Activated CD8-positive, alpha-beta T cell treated with anti-CD3 and anti-CD28 coated beads, Interleukin-2, amount 10 ng/mL, durations not matched to agents 7 days and 5 days (primary cell): ENCODE data around the gene RHNO1. TPM values are rescaled to one million over a fixed set of nuclear protein-coding genes. Genes with fewer than 3 reads are reported as not detected.

Experiments
- ATAC-seq: fragments of 150-1000 bp; cut with Tn5 transposase; one replicate; pipeline ENCODE4 v1.10.0; 2021; ENCODE audit warnings: moderate library complexity
- CTCF ChIA-PET: fragments of 350-600 bp; sonication (Branson Sonifier 250); formaldehyde crosslinking; loops from one replicate; lab custom pipeline; 2021; ENCODE audit warnings: antibody characterized with exemption; lab: Charles Lee
- POLR2A ChIA-PET: fragments of 350-600 bp; sonication (Branson Sonifier 250); formaldehyde crosslinking; loops from one replicate; lab custom pipeline; 2021; ENCODE audit warnings: antibody characterized with exemption; lab: Charles Lee
- DNase-seq: peaks from one replicate; pipeline ENCODE4 v3.0.0-alpha.2; 2020
- H3K27ac Mint-ChIP-seq: one replicate; pipeline ENCODE4 v1.8.0; 2021; ENCODE audit warnings: mild to moderate bottlenecking, mixed read lengths
- H3K27me3 Mint-ChIP-seq: one replicate; pipeline ENCODE4 v1.8.0; 2021; ENCODE audit warnings: low read depth, mixed read lengths
- H3K36me3 Mint-ChIP-seq: one replicate; pipeline ENCODE4 v1.8.0; 2021; ENCODE audit warnings: low read depth, mixed read lengths
- H3K4me1 Mint-ChIP-seq: one replicate; pipeline ENCODE4 v1.8.0; 2021; ENCODE audit warnings: low read depth, mixed read lengths
- H3K4me3 Mint-ChIP-seq: one replicate; pipeline ENCODE4 v1.8.0; 2021; ENCODE audit warnings: mild to moderate bottlenecking, mixed read lengths
- H3K9me3 Mint-ChIP-seq: one replicate; pipeline ENCODE4 v1.8.0; 2022; ENCODE audit warnings: mixed read lengths; ENCODE audit not compliant: insufficient read depth
- total RNA-seq, 2 experiments: library from RNA; stranded (reverse); gene quantifications; one replicate each; pipeline ENCODE4 v1.2.3, GENCODE V29; 2021

Gene RHNO1, protein sequence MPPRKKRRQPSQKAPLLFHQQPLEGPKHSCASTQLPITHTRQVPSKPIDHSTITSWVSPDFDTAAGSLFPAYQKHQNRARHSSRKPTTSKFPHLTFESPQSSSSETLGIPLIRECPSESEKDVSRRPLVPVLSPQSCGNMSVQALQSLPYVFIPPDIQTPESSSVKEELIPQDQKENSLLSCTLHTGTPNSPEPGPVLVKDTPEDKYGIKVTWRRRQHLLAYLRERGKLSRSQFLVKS
- 10 to 100 TPM; 56.9 to 65.9 TPM for total RNA-seq

DNA sequence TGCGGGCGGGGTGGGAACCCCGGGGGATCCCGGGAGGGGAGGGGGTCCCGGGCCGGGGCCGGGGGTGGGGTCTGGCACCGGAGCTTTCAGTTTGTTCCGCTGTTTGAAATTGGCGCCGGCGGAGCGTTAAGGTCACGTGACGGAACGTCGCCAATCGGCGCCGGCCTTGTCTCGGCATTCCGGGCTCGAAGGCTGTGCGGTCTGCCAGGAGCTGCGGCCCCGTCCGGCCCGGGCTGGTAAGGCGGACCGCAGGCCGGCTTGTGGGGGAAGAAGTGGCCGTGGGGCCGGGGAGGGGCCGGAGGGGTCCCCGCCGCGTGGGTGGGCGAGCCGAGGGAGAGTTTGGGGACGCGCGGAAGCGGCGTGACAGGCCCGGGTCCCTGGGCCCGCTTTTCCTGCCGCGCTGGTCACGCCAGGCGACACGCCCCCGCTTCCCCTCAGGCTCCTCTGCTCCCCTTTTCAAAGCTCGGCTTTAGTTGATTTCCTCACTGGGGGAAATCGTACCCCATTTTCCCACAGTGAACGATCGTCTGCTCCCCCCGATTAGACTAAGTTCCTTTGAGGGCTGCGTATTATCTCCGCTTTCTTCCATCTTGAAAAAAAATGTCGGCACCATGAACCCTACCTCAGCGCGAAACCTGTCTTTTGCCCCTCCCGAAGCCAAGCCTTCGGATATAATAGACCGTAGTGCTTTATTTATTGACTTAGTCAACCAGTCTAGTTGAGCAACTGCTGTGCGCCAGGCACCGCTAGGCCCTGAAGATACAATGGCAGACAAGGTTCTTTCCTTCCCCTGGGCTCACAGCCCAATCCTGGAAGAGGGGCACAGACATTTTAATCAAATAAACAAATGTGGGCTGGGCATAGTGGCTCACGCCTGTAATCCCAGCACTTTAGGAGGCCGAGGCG is at the start of gene RHNO1, which contains the start of gene FOXM1:
TSS of gene RHNO1 (plus strand) at position 177 of the 906 bp plus-strand sequence. CDS start 8,144 bp downstream, outside the sequence.
TSS of gene FOXM1 (minus strand) at position 128 of the 906 bp plus-strand sequence. CDS start 2,696 bp downstream, outside the sequence.
- Mint-ChIP-seq H3K36me3 (peaks cover 54% of the 10 kb centered on the region), H3K4me3 (peak within 1 kb of the TSS; percentile 86), H3K27me3 (no peaks in the 10 kb centered on the region), H3K27ac (peak within 1 kb of the TSS; percentile 97), H3K4me1 (peaks cover 44% of the 10 kb centered on the region), H3K9me3 (no peaks in the 10 kb centered on the region)
- DNase-seq (peak; percentile 92), ATAC-seq (peak; percentile 83)
- ChIA-PET POLR2A (interaction anchor here (0.6 to 1.6 kb wide), 21 partner anchors 8 to 874 kb away, joined by 3 to 21 read pairs (median 4); partner anchors contain the start of genes FKBP4, NRIP2, TEX52 and TULP3), CTCF (interaction anchor here (0.6 to 1.7 kb wide), 7 partner anchors 8 to 32 kb away, joined by 4 to 8 read pairs (median 5); no protein-coding TSS in a partner anchor)

DNA sequence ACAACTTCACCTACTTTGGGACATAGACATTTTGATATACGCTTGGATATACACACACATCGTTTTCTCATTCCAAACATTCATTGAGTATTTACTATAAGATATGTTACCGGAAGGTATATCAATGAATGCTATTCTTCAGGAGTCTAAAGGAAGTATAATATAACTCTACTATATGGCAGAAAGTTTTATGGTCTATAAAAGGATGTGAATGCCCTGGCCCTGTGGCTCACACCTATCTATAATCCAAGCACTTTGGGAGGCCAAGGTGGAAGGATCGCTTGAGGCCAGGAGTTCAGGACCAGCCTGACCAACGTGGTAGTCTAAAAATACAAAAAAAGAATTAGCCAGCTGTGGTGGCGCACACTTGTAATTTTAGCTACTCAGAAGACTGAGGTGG is 47.7 kb upstream of the RHNO1 start:
- ATAC-seq (no peak), DNase-seq (no peak)
- Mint-ChIP-seq H3K36me3 (peaks cover 32% of the 10 kb centered on the region), H3K27ac (no peak overlapping the region), H3K27me3 (no peaks in the 10 kb centered on the region), H3K4me1 (no peaks in the 10 kb centered on the region), H3K9me3 (no peaks in the 10 kb centered on the region), H3K4me3 (no peak overlapping the region)
- ChIA-PET POLR2A (no interaction called here), CTCF (interaction anchor here (0.7 kb wide), 1 partner anchor 16 kb away, joined by 3 read pairs; no protein-coding TSS in a partner anchor)

DNA sequence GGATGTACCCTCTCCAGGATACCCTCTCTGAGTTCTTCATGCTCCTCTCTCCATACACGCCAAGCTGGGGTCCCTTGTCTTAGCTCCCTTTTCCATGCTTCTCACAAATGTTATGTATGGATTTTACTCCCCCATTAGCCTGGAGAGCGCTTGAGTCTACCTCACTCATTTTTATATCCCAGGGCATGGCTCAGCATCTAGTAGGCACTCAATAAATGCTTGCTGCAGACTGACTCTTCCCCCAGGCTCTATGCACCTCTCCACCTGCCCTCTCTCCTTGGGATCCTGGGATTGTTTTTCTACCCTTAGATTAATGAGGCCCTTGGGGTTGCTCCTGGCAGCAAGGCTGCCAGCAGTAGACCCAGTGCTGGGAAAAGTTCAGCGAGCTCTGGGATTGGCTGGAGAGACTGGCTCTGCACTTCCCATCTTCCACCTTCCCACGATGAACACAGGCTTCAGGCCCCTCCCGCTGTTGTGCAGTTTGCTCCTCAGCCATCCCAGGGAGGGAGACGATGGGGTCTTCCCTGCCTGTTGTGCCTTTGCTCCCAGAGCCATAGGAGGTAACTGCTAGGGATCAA is 44.4 kb upstream of the RHNO1 start:
- Mint-ChIP-seq H3K9me3 (no peaks in the 10 kb centered on the region), H3K4me3 (no peak overlapping the region), H3K27me3 (no peaks in the 10 kb centered on the region), H3K27ac (peak overlapping the region; percentile 28), H3K36me3 (peaks cover 20% of the 10 kb centered on the region), H3K4me1 (no peaks in the 10 kb centered on the region)
- ATAC-seq (no peak), DNase-seq (no peak)
- ChIA-PET POLR2A (no interaction called here), CTCF (interaction anchor here (1.3 kb wide), 1 partner anchor 21 kb away, joined by 3 read pairs; no protein-coding TSS in a partner anchor)

DNA sequence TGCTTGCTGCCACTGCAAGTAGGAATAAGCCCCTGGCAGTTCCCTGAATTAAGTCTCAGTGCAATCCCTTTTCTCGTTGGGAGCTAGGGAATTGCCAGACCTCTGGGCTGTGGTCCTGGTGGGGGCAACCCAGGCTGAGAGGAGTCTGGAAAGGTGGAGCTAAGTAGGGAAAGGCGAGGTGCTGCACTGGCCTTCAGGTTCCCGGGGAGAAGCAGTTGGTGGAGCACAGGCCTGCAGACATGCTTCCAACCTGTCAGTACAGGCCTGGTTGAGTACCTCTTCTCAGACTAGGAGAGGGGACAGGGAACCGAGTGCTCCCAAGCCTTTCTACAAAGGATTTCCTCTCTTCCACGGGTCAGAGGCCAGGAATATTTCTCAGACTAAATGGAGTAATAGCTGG is 43.7 kb upstream of the RHNO1 start:
- no peak for ATAC-seq
- no peaks in the 10 kb centered on the region for H3K9me3 Mint-ChIP-seq
- H3K4me3 Mint-ChIP-seq, result no peak overlapping the region
- POLR2A ChIA-PET, result interaction anchor here (1.2 kb wide), 1 partner anchor 20 kb away, joined by 3 read pairs; the partner anchor contains the start of gene ITFG2
- no peak overlapping the region for H3K27ac Mint-ChIP-seq
- DNase-seq, result no peak
- no peaks in the 10 kb centered on the region for H3K4me1 Mint-ChIP-seq
- no peaks in the 10 kb centered on the region for H3K27me3 Mint-ChIP-seq
- CTCF ChIA-PET, result interaction anchor here (1.3 to 1.4 kb wide), 2 partner anchors 12 to 20 kb away, joined by 3 to 5 read pairs; no protein-coding TSS in a partner anchor
- H3K36me3 Mint-ChIP-seq, result peaks cover 16% of the 10 kb centered on the region

DNA sequence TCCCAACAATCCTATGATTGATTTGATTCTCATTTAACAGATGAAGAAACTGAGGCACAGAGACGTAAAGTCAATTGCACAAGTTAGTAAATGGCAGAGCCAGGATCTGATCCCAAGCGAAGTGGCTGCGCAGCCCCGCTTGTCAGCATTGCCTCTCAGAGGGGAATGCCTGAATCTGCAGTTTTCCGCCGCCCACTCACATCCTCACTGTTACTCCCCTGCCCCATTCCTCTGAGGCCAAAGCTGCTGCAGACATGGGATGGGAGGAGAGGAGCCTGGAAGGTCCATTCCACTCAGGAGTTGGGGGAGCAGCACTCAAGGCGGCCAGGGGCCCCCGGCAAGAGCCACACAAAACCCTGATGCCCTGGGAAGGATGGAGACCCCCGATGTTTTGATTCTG is 43.2 kb upstream of the RHNO1 start:
- ChIA-PET POLR2A (interaction anchor here (1.2 kb wide), 1 partner anchor 21 kb away, joined by 3 read pairs; the partner anchor contains the start of gene ITFG2), CTCF (interaction anchor here (1.3 to 1.4 kb wide), 2 partner anchors 12 to 20 kb away, joined by 3 to 5 read pairs; no protein-coding TSS in a partner anchor)
- Mint-ChIP-seq H3K27ac (no peak overlapping the region), H3K27me3 (no peaks in the 10 kb centered on the region), H3K4me3 (no peak overlapping the region), H3K9me3 (no peaks in the 10 kb centered on the region), H3K36me3 (peaks cover 14% of the 10 kb centered on the region), H3K4me1 (no peaks in the 10 kb centered on the region)
- no peak for ATAC-seq
- no peak for DNase-seq

DNA sequence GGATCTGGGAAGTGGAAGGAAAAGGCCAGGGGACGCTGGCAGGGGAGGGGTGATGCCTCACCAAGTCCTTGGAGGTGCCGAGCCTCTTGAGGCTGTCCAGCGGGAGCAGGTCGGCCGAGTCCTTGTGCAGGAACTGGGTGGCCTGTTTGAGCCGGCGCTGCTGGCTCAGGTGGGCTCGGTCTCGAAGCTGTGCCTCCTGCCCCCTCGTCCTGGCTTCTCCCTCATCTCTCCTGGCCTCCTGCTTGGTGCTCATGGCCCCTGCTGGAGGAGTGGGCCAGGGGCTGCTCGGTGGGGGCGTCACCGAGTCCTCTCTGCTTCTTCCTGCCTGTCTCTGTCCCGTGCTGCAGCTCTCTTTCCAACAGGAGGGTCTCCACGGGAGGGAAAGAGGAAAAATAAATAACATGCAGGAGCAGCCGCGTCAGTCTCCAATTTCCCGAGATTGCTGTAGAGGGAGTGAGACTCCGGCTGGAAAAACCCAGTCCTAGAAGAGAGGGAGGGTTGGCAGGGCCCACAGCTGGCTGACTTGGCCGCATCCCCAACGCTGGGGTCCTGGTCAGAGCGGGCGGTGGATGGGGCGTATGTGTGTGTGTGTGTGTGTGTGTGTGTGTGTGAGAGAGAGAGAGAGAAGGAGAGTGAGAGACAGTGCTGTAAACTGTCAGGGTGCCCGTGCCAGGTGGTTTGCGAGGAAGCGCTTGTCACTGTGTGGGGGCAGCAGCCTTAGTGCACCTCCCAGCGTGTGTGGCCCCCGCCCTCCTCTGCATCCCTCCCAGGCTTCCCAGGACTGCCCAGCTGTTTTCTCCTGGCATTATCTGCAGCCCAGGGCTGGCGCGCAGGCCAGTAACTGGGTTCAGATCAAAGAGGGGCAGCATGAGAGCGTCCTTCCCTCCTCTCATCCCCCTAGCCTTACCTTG is 42.2 kb upstream of the RHNO1 start, which contains the start of gene NRIP2:
TSS of gene NRIP2 (minus strand) at position 455 of the 911 bp plus-strand sequence. CDS start at position 403, 52 bp downstream.
- H3K27me3 Mint-ChIP-seq, result no peaks in the 10 kb centered on the region
- no peak within 1 kb of the TSS for H3K4me3 Mint-ChIP-seq
- DNase-seq (no peak), ATAC-seq (no peak)
- ChIA-PET CTCF (interaction anchor here (1.4 kb wide), 1 partner anchor 11 kb away, joined by 5 read pairs; no protein-coding TSS in a partner anchor), POLR2A (interaction anchor here (1.0 to 1.2 kb wide), 2 partner anchors 22 to 42 kb away, joined by 3 to 5 read pairs; partner anchors contain the start of genes FOXM1, ITFG2 and RHNO1)
- no peaks in the 10 kb centered on the region for H3K9me3 Mint-ChIP-seq
- H3K36me3 Mint-ChIP-seq, result peaks cover 17% of the 10 kb centered on the region
- H3K4me1 Mint-ChIP-seq, result no peaks in the 10 kb centered on the region
- H3K27ac Mint-ChIP-seq, result no peak within 1 kb of the TSS

GRCh38 chr12:2835691-2836403 is 41.2 kb upstream of the RHNO1 start:
- ChIA-PET POLR2A (interaction anchor here (1.0 kb wide), 1 partner anchor 41 kb away, joined by 5 read pairs; the partner anchor contains the start of genes FOXM1 and RHNO1), CTCF (no interaction called here)
- Mint-ChIP-seq H3K36me3 (peaks cover 14% of the 10 kb centered on the region), H3K27ac (no peak overlapping the region), H3K9me3 (no peaks in the 10 kb centered on the region), H3K4me3 (no peak overlapping the region), H3K4me1 (no peaks in the 10 kb centered on the region), H3K27me3 (no peaks in the 10 kb centered on the region)
- no peak for DNase-seq
- no peak for ATAC-seq

DNA sequence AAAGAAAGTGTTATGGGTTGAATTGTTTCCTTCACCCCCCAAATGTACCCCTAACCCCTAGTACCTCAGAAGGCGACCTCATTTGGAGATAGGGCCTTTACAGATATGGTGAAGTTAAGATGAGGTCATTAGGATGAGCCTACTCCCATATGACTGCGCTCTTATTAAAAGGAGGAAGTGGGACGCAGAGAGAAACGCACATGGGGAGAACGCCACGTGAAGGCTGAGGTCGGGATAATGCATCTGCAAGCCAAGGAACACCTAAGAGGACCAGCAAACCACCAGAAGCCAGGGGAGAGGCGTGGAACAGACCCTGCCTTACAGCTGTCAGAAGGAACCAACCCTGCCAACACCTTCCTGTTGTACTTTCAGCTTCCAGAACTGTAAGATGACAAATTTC is 40.4 kb upstream of the RHNO1 start:
- CTCF ChIA-PET, result no interaction called here
- no peak for ATAC-seq
- H3K4me1 Mint-ChIP-seq, result no peaks in the 10 kb centered on the region
- H3K27me3 Mint-ChIP-seq, result no peaks in the 10 kb centered on the region
- H3K9me3 Mint-ChIP-seq, result no peaks in the 10 kb centered on the region
- no peak overlapping the region for H3K4me3 Mint-ChIP-seq
- no peak for DNase-seq
- H3K36me3 Mint-ChIP-seq, result peaks cover 10% of the 10 kb centered on the region
- no peak overlapping the region for H3K27ac Mint-ChIP-seq
- POLR2A ChIA-PET, result no interaction called here

- ChIA-PET CTCF (no interaction called here), POLR2A (no interaction called here)
- no peak overlapping the region for H3K27ac Mint-ChIP-seq
- H3K4me3 Mint-ChIP-seq, result no peak overlapping the region
- no peaks in the 10 kb centered on the region for H3K27me3 Mint-ChIP-seq
- DNase-seq, result no peak
- H3K9me3 Mint-ChIP-seq, result no peaks in the 10 kb centered on the region
- ATAC-seq, result no peak
- no peaks in the 10 kb centered on the region for H3K4me1 Mint-ChIP-seq
- peaks cover 13% of the 10 kb centered on the region for H3K36me3 Mint-ChIP-seq
Measured at GRCh38 chr12:2841056-2841650, 35.9 kb upstream of the RHNO1 start.

GRCh38 chr12:2842948-2843347 is 34.1 kb upstream of the RHNO1 start:
- H3K36me3 Mint-ChIP-seq, result peaks cover 10% of the 10 kb centered on the region
- no peak overlapping the region for H3K4me3 Mint-ChIP-seq
- H3K27me3 Mint-ChIP-seq, result no peaks in the 10 kb centered on the region
- DNase-seq (no peak), ATAC-seq (no peak)
- ChIA-PET POLR2A (no interaction called here), CTCF (no interaction called here)
- no peaks in the 10 kb centered on the region for H3K9me3 Mint-ChIP-seq
- H3K27ac Mint-ChIP-seq, result no peak overlapping the region
- no peaks in the 10 kb centered on the region for H3K4me1 Mint-ChIP-seq
